ENCODE results near the gene CNEP1R1.

The CNEP1R1 gene

DNA sequence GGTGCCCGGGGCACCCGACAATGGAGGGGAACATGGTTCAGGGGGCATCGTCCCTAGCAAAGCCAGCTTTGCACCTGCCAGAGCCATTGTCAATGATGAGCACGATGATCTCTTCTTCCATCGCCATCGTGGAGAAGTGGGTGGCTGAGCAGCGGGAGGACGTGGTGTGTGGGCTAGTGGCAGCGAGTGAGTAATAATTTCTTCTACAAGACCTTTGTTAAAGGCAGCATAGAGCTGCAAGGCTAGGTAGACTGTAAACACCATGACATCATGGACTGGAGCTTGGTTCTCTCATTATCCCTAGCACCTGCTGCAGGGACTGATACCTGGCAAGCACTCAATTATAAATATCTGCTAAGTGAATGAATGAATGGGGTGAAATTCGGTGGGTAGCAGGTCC lies 34.1 kb downstream of the CNEP1R1 start:
- DNase-seq (ENCODE audit: low read depth) = no peak
- TF ChIP-seq, protein P1, sequence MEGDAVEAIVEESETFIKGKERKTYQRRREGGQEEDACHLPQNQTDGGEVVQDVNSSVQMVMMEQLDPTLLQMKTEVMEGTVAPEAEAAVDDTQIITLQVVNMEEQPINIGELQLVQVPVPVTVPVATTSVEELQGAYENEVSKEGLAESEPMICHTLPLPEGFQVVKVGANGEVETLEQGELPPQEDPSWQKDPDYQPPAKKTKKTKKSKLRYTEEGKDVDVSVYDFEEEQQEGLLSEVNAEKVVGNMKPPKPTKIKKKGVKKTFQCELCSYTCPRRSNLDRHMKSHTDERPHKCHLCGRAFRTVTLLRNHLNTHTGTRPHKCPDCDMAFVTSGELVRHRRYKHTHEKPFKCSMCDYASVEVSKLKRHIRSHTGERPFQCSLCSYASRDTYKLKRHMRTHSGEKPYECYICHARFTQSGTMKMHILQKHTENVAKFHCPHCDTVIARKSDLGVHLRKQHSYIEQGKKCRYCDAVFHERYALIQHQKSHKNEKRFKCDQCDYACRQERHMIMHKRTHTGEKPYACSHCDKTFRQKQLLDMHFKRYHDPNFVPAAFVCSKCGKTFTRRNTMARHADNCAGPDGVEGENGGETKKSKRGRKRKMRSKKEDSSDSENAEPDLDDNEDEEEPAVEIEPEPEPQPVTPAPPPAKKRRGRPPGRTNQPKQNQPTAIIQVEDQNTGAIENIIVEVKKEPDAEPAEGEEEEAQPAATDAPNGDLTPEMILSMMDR (conservative IDR thresholded peaks at IDR 0.05; ENCODE audit: low read depth, low read length) = no peak
- no peak overlapping the region for H3K4me3 ChIP-seq (ENCODE audit: low read length)

DNA sequence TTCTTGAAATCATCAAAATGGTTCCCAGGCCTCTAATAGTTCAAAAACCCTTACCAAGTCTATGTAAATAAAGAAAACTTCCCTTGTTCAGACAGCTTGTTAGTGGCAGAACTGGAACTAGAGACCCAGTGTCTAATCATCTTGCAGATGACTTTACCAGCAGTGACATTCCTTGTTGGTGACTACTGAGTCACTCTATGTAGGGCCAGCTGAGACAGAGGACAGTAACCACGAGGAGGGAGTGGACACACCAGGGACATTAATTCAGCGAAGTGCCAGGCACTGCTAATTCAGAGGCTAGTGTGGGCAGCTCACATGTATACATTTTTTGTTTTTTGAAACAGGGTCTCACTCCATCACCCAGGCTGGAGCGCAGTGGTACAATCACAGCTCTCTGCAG lies 34.6 kb downstream of the CNEP1R1 start:
- TF ChIP-seq, protein P1 (conservative IDR thresholded peaks at IDR 0.05; ENCODE audit: low read depth, low read length) = no peak
- no peak overlapping the region for H3K4me3 ChIP-seq (ENCODE audit: low read length)
- no peak for DNase-seq (ENCODE audit: low read depth)

- no peak overlapping the region for H3K4me3 ChIP-seq (ENCODE audit: low read length)
- TF ChIP-seq, protein P1 (conservative IDR thresholded peaks at IDR 0.05; ENCODE audit: low read depth, low read length) = no peak
- no peak for DNase-seq (ENCODE audit: low read depth)
These were observed 36.3 kb downstream of the CNEP1R1 start for GRCh38 chr16:50061326-50061725.

DNA sequence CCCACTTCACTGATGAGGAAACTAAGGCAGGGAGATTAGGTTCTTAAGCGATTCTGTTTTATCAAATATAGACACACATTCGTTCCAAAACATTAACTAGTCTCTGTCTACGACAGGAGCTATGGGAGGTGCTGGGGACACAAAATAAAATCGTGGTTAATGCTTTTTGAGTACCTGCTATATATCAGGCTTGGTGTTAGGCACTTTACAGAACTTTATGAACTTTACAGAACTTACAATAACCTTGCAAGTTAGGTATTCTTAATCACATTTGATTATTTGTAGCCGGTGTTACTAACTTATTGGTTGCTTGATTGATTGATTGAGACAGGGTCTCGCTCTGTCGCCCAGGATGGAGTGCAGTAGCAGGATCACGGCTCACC lies 40.2 kb downstream of the CNEP1R1 start:
- TF ChIP-seq, protein P1 (conservative IDR thresholded peaks at IDR 0.05; ENCODE audit: low read depth, low read length) = no peak
- no peak for DNase-seq (ENCODE audit: low read depth)
- H3K4me3 ChIP-seq (ENCODE audit: low read length) = peak overlapping the region; percentile 32

DNA sequence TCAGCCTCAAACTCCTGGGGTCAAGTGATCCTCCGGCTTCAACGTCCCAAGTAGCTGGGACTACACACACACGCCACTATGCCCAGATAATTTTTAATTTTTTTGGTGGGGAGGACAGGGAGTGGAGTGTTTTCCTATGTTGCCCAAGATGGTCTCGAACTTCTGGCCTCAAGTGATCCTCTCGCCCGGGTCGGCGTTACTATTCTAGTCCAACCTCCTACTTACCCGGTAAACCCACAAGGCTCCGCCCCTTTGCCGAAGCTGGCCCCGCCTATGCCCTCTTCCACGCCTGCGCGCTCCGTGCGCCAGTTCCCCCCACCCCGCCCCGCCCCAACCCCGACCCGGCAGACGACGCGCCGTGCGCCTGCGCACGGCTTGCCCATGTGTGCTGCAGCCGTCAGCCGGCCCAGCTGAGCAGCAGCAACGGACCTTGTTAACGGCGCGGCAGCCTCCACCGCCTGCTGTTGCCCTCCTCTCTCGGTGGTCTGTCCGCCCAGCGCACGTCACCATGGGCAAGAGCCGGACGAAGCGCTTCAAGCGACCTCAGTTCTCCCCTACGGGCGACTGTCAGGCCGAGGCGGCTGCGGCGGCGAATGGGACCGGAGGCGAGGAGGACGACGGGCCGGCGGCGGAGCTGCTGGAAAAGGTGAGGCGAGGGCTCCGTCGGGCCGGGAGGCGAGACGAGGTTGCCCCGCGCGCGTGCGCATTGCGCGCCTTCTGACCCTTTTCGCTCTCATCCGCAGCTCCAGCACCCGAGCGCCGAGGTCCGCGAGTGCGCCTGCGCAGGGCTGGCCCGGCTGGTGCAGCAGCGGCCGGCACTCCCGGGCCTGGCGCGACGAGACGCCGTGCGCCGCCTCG lies 40.8 kb downstream of the CNEP1R1 start, which contains the start of gene HEATR3:
Gene HEATR3 (plus strand): TSS at position 347 of the 858 bp plus-strand sequence. CDS start 162 bp downstream, at position 509.
- H3K4me3 ChIP-seq (ENCODE audit: low read length) = peak within 1 kb of the TSS; percentile 87
- TF ChIP-seq, protein P1 (conservative IDR thresholded peaks at IDR 0.05; ENCODE audit: low read depth, low read length) = no peak
- peak; percentile 73 for DNase-seq (ENCODE audit: low read depth)

DNA sequence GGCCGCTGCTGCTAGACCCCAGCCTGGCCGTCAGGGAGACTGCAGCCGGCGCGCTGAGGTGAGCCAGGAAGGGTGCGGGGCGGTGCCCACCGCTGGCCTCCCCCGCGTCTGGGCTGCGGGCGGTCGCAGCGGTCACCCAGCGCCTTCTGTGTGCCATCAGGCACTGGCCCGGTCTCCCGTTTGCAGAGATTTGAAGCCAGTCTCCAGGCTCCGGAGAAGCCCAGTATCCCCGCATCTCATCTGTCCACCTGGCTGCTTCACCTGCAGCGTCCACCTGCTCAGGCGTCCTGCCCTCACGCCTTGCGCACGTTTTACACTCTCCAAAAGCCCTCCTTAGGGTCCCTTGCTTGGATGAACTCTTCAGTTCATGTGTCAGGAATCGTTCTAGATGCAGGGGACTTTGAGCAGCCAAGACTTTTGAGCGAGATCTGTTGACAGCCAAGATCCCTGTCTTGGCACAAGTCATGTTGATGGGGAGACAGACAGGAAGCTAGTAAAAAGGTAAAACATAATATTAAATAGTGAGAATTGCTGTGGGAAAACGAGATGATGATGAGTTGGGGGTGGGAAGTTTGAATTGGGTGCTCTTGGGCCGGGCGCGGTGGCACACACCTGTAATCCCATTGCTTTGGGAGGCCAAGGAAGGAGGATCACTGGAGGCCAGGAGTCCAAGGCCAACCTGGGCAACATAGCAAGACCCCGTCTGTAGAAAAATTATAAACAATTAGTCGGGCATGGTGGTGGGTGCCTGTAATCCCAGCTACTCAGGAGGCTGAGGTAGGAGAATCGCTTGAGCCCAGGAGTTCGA lies 41.7 kb downstream of the CNEP1R1 start:
- DNase-seq (ENCODE audit: low read depth) = no peak
- TF ChIP-seq, protein P1 (conservative IDR thresholded peaks at IDR 0.05; ENCODE audit: low read depth, low read length) = no peak
- peak overlapping the region; percentile 87 for H3K4me3 ChIP-seq (ENCODE audit: low read length)

Measured in retinal pigment epithelial cell (primary cell).